ENCODE results near the gene DDX11.
"Not testable (repeated sequence)": the region's sequence is repeated elsewhere in the genome, so short reads cannot be mapped to it uniquely, and the experiment has no call there.

Gene DDX11

DNA sequence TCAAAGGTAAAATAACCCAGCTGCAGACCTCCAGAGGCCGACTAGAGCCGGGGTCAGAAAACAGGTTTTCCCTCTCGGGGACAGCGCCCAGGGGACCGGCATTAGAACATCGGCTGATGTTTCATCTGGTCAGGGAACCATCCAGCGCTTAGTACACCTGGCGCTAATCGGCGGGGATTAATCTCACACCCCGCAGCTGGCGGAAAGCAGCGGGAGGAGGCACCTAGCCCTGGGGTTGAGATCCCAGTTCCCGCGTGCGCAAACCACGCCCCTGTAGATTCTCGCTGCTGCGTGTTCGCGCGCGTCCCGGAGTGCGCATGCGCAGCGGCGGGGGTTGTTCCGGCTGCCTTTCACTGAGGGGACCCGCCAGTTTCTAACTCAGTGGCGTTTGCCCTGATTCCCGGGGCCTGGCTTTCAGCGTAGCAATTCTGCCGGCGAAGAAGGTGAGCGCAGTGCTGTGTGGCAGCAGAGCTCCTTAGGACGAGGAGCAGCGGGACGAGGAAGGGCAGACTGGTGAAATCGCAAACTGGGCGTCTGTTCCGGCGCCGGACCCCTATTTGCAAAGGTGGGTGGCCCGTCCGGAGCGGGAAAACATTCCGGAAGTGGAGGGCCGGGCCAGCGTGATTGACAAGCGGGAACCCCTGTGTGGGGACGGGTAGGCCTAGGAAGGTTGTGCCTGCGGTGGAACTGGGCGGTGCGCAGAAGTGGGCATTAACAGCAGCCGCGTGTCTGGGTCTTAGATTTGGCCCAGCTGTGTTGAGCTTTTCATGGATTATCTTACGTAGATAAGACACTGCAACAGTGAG lies at the start of gene DDX11:
DDX11 (plus strand) TSS at position 334 of the 806 bp plus-strand sequence. CDS start 4,534 bp downstream, outside the sequence.
- Histone ChIP-seq H3K4me3 (ENCODE audit: low read depth, low read length) (peak within 1 kb of the TSS; percentile 82), H3K79me2 (ENCODE audit: control insufficient read depth, insufficient read depth, low read length, unreplicated experiment) (peaks cover 26% of the 10 kb centered on the region), H3K27ac (ENCODE audit: low read depth, low read length) (peak within 1 kb of the TSS; percentile 67), H2AFZ (ENCODE audit: low read length, unreplicated experiment) (peak within 1 kb of the TSS; percentile 56)
- H3K27me3 ChIP-seq (ENCODE audit: insufficient read depth, low read length); H3K36me3 ChIP-seq (ENCODE audit: insufficient read depth, low read length); H3K4me1 ChIP-seq (ENCODE audit: control insufficient read depth, insufficient read depth, low read length, unreplicated experiment): not testable (repeated sequence)

DNA sequence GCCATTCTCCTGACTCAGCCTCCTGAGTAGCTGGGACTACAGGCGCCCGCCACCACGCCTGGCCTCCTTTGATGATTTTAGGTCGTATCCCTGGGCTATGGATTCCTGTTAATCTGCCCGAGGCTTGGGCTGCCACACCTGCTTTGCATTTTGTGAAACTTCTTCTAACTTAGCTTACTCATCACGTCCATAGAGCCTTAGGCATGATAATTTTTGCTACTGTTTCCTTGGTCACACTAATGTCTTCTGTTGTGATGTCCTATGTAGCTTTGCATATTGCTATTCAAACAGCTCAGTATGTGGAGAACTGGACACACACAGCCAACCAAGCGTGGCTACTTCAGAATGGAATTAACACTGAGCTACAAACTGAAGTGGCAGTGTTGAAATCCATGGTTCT lies 47.5 kb upstream of the DDX11 start:
- Histone ChIP-seq H3K79me2 (ENCODE audit: control insufficient read depth, insufficient read depth, low read length, unreplicated experiment) (no peaks in the 10 kb centered on the region), H3K36me3 (ENCODE audit: insufficient read depth, low read length) (no peaks in the 10 kb centered on the region), H3K4me1 (ENCODE audit: control insufficient read depth, insufficient read depth, low read length, unreplicated experiment) (no peaks in the 10 kb centered on the region), H2AFZ (ENCODE audit: low read length, unreplicated experiment) (no peak overlapping the region), H3K27ac (ENCODE audit: low read depth, low read length) (no peak overlapping the region), H3K27me3 (ENCODE audit: insufficient read depth, low read length) (no peaks in the 10 kb centered on the region), H3K4me3 (ENCODE audit: low read depth, low read length) (no peak overlapping the region)

DNA sequence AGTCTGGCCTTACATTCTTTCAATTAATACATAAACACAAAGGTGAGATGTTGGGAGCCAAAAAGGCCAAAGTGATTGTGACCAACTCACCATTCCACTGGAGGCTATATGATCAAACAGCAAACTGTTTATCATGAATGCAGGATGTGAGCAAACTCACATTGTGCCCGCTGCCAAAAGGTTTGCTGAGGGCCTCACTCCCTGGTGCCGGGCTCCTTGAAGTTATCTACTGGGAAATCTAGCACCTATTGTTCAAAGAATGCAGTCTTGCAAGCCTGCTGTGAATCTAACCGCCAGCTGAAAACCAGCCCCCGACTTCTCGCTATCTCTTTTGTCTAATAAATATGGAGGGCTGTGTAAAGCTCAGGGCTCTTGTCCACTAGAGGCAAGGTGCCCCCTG lies 46.7 kb upstream of the DDX11 start:
- H3K4me3 ChIP-seq (ENCODE audit: low read depth, low read length); H3K79me2 ChIP-seq (ENCODE audit: control insufficient read depth, insufficient read depth, low read length, unreplicated experiment); H3K36me3 ChIP-seq (ENCODE audit: insufficient read depth, low read length); H3K27me3 ChIP-seq (ENCODE audit: insufficient read depth, low read length); H3K4me1 ChIP-seq (ENCODE audit: control insufficient read depth, insufficient read depth, low read length, unreplicated experiment); H3K27ac ChIP-seq (ENCODE audit: low read depth, low read length); H2AFZ ChIP-seq (ENCODE audit: low read length, unreplicated experiment): not testable (repeated sequence)

DNA sequence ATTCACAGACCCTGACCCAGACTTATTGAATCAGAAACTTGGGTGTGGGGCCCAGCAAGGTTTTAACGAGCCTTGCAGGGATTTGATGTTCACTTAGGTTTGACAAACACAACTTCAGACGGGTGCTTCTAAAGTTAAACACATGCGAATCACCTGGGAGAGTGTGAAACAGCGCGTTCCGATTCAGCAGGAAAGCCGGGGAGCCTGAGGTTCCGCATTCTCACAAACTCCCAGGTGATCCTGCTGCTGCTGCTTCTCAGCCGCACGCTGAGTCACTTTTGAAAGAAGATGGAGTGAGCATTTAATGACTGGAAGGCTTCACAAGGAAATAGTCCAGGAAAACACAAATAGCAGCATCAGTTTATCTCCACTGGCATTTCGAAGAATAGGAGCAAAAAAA lies 44.2 kb upstream of the DDX11 start:
- H3K4me1 ChIP-seq (ENCODE audit: control insufficient read depth, insufficient read depth, low read length, unreplicated experiment) = peaks cover 5% of the 10 kb centered on the region
- no peaks in the 10 kb centered on the region for H3K36me3 ChIP-seq (ENCODE audit: insufficient read depth, low read length)
- no peak overlapping the region for H2AFZ ChIP-seq (ENCODE audit: low read length, unreplicated experiment)
- no peaks in the 10 kb centered on the region for H3K27me3 ChIP-seq (ENCODE audit: insufficient read depth, low read length)
- no peak overlapping the region for H3K4me3 ChIP-seq (ENCODE audit: low read depth, low read length)
- no peak overlapping the region for H3K27ac ChIP-seq (ENCODE audit: low read depth, low read length)
- H3K79me2 ChIP-seq (ENCODE audit: control insufficient read depth, insufficient read depth, low read length, unreplicated experiment) = no peaks in the 10 kb centered on the region

DNA sequence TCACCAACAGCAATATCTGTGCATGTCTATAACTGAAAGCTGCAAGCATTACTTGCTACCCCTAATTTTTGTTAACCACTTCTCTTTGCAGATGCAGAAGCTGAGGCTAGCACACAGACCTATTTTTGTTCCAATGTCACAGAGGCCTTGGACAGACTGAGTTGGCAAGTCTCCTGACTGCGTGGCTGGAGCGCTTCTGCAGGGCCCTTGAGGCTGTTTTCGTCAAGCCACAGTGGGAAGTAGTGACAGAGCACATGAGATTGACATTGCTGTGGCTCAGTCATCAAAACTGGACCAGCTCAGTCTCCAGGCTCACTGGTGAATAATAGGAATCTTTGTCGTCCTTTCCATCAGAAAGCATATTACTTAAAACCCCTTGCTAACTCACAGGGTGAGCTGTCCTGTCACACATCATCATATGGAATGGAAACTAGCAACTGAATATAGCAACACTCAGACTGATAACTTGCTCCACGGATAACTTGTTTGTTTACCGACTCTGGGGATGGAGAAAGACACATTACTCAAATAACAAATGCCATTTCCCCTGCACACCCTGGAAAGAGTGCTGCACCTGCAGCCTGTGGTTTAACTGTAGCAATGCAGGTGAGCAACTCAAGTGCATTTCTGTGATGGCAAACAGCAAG lies 43.6 kb upstream of the DDX11 start:
- no peaks in the 10 kb centered on the region for H3K36me3 ChIP-seq (ENCODE audit: insufficient read depth, low read length)
- H3K27ac ChIP-seq (ENCODE audit: low read depth, low read length) = no peak overlapping the region
- H3K4me3 ChIP-seq (ENCODE audit: low read depth, low read length) = no peak overlapping the region
- peaks cover 7% of the 10 kb centered on the region for H3K4me1 ChIP-seq (ENCODE audit: control insufficient read depth, insufficient read depth, low read length, unreplicated experiment)
- no peaks in the 10 kb centered on the region for H3K27me3 ChIP-seq (ENCODE audit: insufficient read depth, low read length)
- no peak overlapping the region for H2AFZ ChIP-seq (ENCODE audit: low read length, unreplicated experiment)
- H3K79me2 ChIP-seq (ENCODE audit: control insufficient read depth, insufficient read depth, low read length, unreplicated experiment) = no peaks in the 10 kb centered on the region

DNA sequence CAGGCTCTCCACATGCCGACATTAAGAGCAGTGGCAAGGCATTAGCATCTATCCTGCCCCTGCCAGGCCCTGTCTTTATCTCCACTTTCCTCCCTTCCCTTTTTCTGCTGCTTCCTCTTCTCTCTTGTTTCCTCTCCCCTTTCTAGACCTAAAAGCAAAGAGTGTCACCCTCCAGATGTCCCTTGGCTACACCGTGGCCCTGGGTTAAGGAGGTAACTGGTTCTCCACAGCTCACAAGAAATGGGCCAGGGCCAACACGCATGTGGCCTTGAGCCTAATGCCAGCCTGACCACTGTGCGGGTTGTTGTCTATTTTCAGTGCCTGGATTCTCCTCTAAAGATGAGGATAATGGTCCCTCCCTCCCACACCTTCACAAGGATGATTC lies 41.7 kb upstream of the DDX11 start:
- Histone ChIP-seq H3K27ac (ENCODE audit: low read depth, low read length) (no peak overlapping the region), H3K4me1 (ENCODE audit: control insufficient read depth, insufficient read depth, low read length, unreplicated experiment) (peaks cover 23% of the 10 kb centered on the region), H3K79me2 (ENCODE audit: control insufficient read depth, insufficient read depth, low read length, unreplicated experiment) (no peaks in the 10 kb centered on the region), H3K27me3 (ENCODE audit: insufficient read depth, low read length) (no peaks in the 10 kb centered on the region), H2AFZ (ENCODE audit: low read length, unreplicated experiment) (no peak overlapping the region), H3K4me3 (ENCODE audit: low read depth, low read length) (no peak overlapping the region), H3K36me3 (ENCODE audit: insufficient read depth, low read length) (no peaks in the 10 kb centered on the region)

DNA sequence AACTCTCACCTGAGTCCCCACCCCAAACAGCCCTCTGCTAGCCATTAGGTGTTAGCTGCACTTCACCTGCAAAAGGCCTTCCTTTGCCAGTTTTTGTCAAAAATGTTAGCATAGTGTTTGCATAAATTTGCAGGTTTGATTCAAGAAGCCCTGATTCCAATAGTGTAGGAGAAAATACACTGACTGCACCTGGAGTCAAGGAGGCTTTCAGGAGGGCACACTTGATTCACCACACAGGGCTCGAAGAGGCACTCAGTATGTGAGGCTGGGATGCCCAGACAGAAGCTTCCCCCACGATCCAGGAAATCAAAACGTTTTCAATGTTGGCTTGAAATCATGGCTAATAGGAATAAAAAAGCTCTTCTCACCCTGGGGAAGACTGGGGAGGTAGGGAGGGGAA lies 40.5 kb upstream of the DDX11 start:
- no peaks in the 10 kb centered on the region for H3K27me3 ChIP-seq (ENCODE audit: insufficient read depth, low read length)
- H3K27ac ChIP-seq (ENCODE audit: low read depth, low read length) = no peak overlapping the region
- H2AFZ ChIP-seq (ENCODE audit: low read length, unreplicated experiment) = no peak overlapping the region
- no peak overlapping the region for H3K4me3 ChIP-seq (ENCODE audit: low read depth, low read length)
- peaks cover 24% of the 10 kb centered on the region for H3K4me1 ChIP-seq (ENCODE audit: control insufficient read depth, insufficient read depth, low read length, unreplicated experiment)
- H3K79me2 ChIP-seq (ENCODE audit: control insufficient read depth, insufficient read depth, low read length, unreplicated experiment) = no peaks in the 10 kb centered on the region
- H3K36me3 ChIP-seq (ENCODE audit: insufficient read depth, low read length) = no peaks in the 10 kb centered on the region

DNA sequence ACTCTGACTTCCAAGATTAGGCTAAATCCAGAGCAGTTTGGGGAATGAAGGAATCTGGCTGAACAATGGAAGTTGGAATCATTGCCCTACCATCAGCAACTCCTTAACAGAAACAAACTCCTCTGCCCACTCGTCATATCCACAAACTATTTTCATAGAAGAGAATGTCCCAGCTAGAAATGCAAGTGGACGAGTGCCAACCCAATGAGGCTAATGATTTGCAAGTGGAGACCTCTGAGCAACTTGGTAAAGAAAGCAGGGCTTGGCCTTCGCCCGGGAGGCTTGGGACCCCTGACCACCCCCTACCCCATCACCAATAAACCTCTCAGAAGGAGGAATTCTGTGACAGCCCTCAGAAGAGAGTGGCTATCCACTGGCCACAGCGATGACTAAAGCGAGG lies 40.0 kb upstream of the DDX11 start:
- no peaks in the 10 kb centered on the region for H3K27me3 ChIP-seq (ENCODE audit: insufficient read depth, low read length)
- no peaks in the 10 kb centered on the region for H3K79me2 ChIP-seq (ENCODE audit: control insufficient read depth, insufficient read depth, low read length, unreplicated experiment)
- peaks cover 24% of the 10 kb centered on the region for H3K4me1 ChIP-seq (ENCODE audit: control insufficient read depth, insufficient read depth, low read length, unreplicated experiment)
- H3K4me3 ChIP-seq (ENCODE audit: low read depth, low read length) = no peak overlapping the region
- no peak overlapping the region for H2AFZ ChIP-seq (ENCODE audit: low read length, unreplicated experiment)
- no peak overlapping the region for H3K27ac ChIP-seq (ENCODE audit: low read depth, low read length)
- no peaks in the 10 kb centered on the region for H3K36me3 ChIP-seq (ENCODE audit: insufficient read depth, low read length)

DNA sequence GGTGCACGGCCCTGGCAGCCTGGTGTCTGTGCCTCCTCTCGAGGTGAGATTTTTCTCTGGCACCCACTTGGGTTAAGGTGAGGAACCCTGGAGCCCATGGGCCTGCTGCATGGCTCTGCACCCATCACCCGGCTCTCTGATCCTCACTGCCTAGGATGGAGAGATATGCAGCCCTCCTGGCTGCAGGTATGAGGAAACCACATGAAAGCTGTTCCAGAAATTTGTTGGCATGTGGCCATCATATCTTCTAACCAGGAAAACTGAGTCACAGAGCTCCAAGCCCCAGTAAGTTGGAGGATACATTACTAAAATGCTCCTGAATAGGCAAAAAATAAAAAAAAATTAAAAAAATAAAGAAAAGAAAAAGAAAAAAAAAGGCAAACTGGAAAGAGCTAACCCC lies 39.3 kb upstream of the DDX11 start:
- no peaks in the 10 kb centered on the region for H3K27me3 ChIP-seq (ENCODE audit: insufficient read depth, low read length)
- peaks cover 24% of the 10 kb centered on the region for H3K4me1 ChIP-seq (ENCODE audit: control insufficient read depth, insufficient read depth, low read length, unreplicated experiment)
- no peaks in the 10 kb centered on the region for H3K36me3 ChIP-seq (ENCODE audit: insufficient read depth, low read length)
- no peak overlapping the region for H3K27ac ChIP-seq (ENCODE audit: low read depth, low read length)
- H2AFZ ChIP-seq (ENCODE audit: low read length, unreplicated experiment) = no peak overlapping the region
- no peak overlapping the region for H3K4me3 ChIP-seq (ENCODE audit: low read depth, low read length)
- no peaks in the 10 kb centered on the region for H3K79me2 ChIP-seq (ENCODE audit: control insufficient read depth, insufficient read depth, low read length, unreplicated experiment)

DNA sequence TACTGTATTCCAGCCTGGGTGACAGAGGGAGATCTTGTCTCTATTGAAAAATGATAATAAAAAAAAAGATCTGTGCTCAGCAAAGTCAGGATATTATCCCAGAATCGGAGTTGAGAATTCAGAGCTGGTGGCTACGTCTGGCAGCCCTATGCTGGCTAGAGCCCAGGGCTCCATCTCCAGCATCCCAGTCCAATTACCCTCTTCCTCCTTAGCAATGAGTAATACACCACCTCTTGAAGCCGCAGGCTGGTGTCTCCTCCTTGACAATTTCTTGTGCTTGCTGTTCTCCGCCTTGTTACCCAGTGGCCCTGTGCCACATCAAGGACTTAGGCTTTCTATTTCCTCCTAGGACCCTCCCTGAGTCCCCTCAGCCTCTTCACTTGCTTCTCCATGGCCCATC lies 38.4 kb upstream of the DDX11 start:
- no peaks in the 10 kb centered on the region for H3K79me2 ChIP-seq (ENCODE audit: control insufficient read depth, insufficient read depth, low read length, unreplicated experiment)
- no peaks in the 10 kb centered on the region for H3K27me3 ChIP-seq (ENCODE audit: insufficient read depth, low read length)
- H3K27ac ChIP-seq (ENCODE audit: low read depth, low read length) = no peak overlapping the region
- H3K4me3 ChIP-seq (ENCODE audit: low read depth, low read length) = no peak overlapping the region
- H3K4me1 ChIP-seq (ENCODE audit: control insufficient read depth, insufficient read depth, low read length, unreplicated experiment) = peaks cover 24% of the 10 kb centered on the region
- no peaks in the 10 kb centered on the region for H3K36me3 ChIP-seq (ENCODE audit: insufficient read depth, low read length)
- no peak overlapping the region for H2AFZ ChIP-seq (ENCODE audit: low read length, unreplicated experiment)

Data from ACC112 (cell line).